ENCODE measurements around the gene RCAN1.
A peak's percentile ranks its signal among the peaks of the same experiment; 100 is the strongest.

Gene RCAN1

DNA sequence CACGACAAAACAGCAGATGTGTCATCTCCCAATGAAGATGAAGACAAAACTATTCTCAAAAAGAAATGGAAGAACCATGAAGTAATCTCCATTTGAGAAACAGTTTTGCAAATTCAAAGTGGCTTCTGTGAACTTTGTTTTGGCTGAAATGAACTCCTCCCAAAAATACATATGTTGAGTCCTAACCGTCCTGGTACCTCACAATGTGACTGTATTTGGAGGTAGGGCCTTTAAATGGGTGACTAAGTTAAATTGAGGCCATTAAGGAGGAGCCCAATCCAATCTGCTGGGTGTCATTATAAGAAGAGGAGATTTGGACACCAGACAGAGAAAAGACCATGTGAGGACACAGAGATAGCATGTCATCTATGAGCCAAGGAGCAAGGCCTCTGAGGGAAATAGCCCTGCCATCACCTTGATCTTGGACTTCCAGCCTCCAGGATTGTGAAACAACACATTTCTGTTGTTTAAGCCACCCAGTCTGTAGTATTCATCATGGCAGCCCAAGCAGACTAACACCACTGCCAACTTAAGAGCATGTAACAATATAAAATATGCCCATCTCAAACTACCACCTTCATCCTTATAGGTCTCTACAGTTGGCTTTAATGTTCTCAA, 64.6 kb downstream of the RCAN1 start:
- no peak for TF ChIP-seq Cebpa-rat (IDR thresholded peaks at IDR 0.05)
- Histone ChIP-seq H3K4me3 (no peak overlapping the region), H3K36me3 (peaks cover 0 to 12% (median 5%) of the 10 kb centered on the region in 11 experiments; a peak in 5 of 22 replicates), H3K9me3 (replicated peaks in 1 of 11) (peaks cover 12 to 31% (median 18%) of the 10 kb centered on the region in 11 experiments), H3K9ac (no peak overlapping the region), H3K27me3 (no peaks in the 10 kb centered on the region), H3K4me2 (no peak overlapping the region), H3K4me1 (peaks cover 24 to 38% (median 31%) of the 10 kb centered on the region in 10 experiments), H4K20me1 (no peaks in the 10 kb centered on the region), H3K27ac (no peak overlapping the region)

DNA sequence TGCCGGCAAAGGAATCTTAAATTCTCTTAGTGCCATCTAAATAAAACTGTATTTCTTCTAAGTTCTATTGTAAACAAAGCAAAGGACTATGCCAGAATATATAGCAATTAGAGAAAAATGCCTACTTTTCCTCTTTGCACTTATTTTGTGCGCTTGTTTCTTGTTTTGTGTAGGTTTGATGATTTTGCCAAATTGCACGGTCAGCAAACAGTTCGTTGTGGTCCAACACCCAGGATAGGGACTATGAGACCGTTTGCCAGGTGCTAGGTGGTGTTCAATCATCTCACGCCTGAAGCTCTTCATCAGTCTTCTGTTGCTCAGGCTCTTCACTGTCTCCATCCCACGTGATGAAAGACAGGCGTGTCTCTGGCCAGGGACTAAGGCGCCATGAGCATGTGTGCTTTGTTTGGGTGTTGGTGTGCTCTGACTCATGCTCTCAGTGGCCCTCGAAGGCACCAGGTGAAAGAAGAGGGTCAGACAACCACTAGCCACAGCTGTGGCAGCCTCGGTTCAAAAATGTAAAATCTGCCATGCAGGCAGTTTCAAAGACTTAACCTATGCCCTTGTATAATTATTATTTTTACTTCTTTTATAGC, 66.0 kb downstream of the RCAN1 start:
- Histone ChIP-seq H3K9ac (no peak overlapping the region), H4K20me1 (no peaks in the 10 kb centered on the region), H3K36me3 (peaks cover 0 to 12% (median 0%) of the 10 kb centered on the region in 11 experiments; a peak in 2 of 22 replicates), H3K9me3 (replicated peaks in 1 of 11) (peaks cover 0 to 24% (median 10%) of the 10 kb centered on the region in 11 experiments; a peak in 15 of 22 replicates), H3K4me2 (no peak overlapping the region), H3K27ac (no peak overlapping the region), H3K4me3 (no peak overlapping the region), H3K4me1 (peaks cover 38 to 52% (median 44%) of the 10 kb centered on the region in 10 experiments), H3K27me3 (no peaks in the 10 kb centered on the region)
- no peak for TF ChIP-seq Cebpa-rat (IDR thresholded peaks at IDR 0.05)

DNA sequence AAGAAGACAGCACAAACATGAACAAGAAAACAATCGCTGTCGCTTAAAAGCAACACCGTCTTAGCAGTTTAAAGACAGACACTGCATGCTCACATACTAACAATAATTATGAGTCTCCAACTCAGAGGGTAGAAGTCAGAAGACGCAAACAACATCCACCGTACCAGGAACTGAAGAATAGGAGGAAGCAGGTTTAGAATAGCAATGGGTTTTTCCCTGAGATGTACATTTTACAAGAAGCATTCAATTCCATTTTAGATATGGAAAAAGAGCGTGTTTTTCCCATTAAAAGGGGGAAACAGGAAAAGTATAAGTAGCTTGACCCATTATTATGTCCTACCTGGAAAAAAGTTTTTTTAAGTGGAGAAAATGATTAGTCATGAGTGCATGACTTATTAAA, 68.4 kb downstream of the RCAN1 start:
- Histone ChIP-seq H3K4me1 (peaks cover 25 to 48% (median 35%) of the 10 kb centered on the region in 10 experiments), H3K36me3 (peaks cover 0 to 12% (median 0%) of the 10 kb centered on the region in 11 experiments; a peak in 5 of 22 replicates), H3K4me2 (peak overlapping the region in 10 of 11 experiments; percentile 12 to 90 (median 82); a peak in 14 of 22 replicates), H3K4me3 (no peak overlapping the region), H4K20me1 (no peaks in the 10 kb centered on the region), H3K9me3 (replicated peaks in 1 of 11) (peaks cover 4 to 39% (median 19%) of the 10 kb centered on the region in 11 experiments; a peak in 21 of 22 replicates), H3K27ac (peak overlapping the region in 9 of 11 experiments; percentile 58 to 85 (median 80); a peak in 9 of 22 replicates), H3K27me3 (no peaks in the 10 kb centered on the region), H3K9ac (no peak overlapping the region)
- TF ChIP-seq Cebpa-rat (IDR thresholded peaks at IDR 0.05), result no peak

DNA sequence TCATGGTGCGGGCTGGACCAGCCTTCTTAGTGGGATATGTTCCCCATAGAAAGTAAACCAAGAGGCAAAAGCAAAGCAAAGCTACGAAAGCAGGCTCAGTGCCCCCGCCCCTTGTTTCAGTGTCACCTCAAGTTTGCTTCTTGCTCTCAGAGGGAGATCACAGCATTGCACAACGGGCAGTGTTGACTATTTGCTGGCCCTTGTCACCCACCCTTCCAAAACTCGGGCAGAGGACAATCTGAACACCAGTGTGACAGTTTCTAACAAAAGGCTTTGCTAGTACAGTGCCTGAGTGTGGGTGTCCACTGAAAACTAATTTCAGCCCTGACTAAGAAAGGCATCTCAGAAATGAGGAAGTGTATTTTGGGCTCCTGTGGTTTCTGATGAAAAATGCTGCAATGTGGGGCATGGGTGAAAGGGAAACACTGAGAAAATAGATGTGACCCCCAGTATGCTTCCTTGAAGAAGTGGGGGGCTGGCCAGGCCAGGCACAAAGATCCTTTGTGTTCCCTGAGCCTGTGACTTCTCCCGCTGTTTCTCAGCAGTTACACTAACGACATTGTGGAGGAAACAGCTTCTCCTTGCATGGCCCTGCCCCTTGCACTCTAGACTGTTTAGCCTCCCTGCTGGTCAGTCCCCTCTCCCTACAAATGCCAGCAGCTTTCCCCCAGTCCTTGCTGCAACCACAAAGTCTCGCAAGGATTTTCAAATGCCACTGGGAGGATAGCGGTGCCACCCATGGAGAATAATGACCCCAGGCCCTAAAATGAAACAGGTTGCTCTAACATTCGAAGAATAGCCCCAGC, 69.6 kb downstream of the RCAN1 start:
- Histone ChIP-seq H3K9ac (peak overlapping the region; percentile 52 to 73 (median 69); a peak in 21 of 22 replicates), H3K4me1 (peaks cover 25 to 48% (median 35%) of the 10 kb centered on the region in 10 experiments), H3K36me3 (peaks cover 0 to 9% (median 0%) of the 10 kb centered on the region in 11 experiments; a peak in 4 of 22 replicates), H3K4me3 (peak overlapping the region in 7 of 10 experiments; percentile 1 to 41 (median 23); a peak in 9 of 20 replicates), H3K27me3 (no peaks in the 10 kb centered on the region), H3K9me3 (replicated peaks in 1 of 11) (peaks cover 4 to 27% (median 17%) of the 10 kb centered on the region in 11 experiments; a peak in 21 of 22 replicates), H3K27ac (peak overlapping the region; percentile 61 to 85 (median 80); a peak in 21 of 22 replicates), H4K20me1 (no peaks in the 10 kb centered on the region), H3K4me2 (peak overlapping the region; percentile 78 to 91 (median 82))
- peak in 5 of 11 experiments; percentile 16 to 53 (median 35); a peak in 6 of 22 replicates for TF ChIP-seq Cebpa-rat (IDR thresholded peaks at IDR 0.05)

DNA sequence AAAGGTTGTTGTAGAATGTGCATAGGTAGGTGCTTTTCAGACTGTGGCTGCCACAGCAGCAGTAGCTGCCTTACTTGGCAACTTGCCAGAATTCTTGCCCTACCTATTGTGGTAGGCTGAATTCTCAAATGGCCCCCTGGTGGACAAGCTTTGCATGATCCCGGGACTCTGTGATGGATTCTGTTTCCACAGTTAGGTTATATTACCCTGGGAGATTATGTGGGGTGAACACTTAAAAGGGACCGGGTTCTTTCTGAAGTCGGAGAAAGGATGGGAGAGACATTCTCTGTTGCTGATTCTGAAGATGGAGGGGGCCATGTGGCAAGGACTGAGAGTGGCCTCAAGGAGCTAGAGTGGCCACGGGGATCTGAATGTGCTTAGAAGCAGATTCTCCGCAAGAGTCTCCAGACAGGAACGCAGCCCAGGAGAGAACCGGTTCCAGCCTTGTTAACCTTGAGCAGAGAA, 70.8 kb downstream of the RCAN1 start:
- H3K4me1 ChIP-seq, result peaks cover 25 to 48% (median 35%) of the 10 kb centered on the region in 10 experiments
- H3K27me3 ChIP-seq, result no peaks in the 10 kb centered on the region
- H3K36me3 ChIP-seq, result peaks cover 0 to 9% (median 0%) of the 10 kb centered on the region in 11 experiments; a peak in 4 of 22 replicates
- H4K20me1 ChIP-seq, result no peaks in the 10 kb centered on the region
- peak overlapping the region in 6 of 11 experiments; percentile 48 to 73 (median 69); a peak in 6 of 22 replicates for H3K9ac ChIP-seq
- H3K4me2 ChIP-seq, result peak overlapping the region; percentile 78 to 91 (median 82); a peak in 20 of 22 replicates
- TF ChIP-seq Cebpa-rat (IDR thresholded peaks at IDR 0.05), result no peak
- peak overlapping the region; percentile 61 to 85 (median 80); a peak in 19 of 22 replicates for H3K27ac ChIP-seq
- H3K9me3 ChIP-seq (replicated peaks in 1 of 11), result peaks cover 4 to 27% (median 16%) of the 10 kb centered on the region in 11 experiments; a peak in 21 of 22 replicates
- H3K4me3 ChIP-seq, result no peak overlapping the region; a peak in 1 of 20 replicates

DNA sequence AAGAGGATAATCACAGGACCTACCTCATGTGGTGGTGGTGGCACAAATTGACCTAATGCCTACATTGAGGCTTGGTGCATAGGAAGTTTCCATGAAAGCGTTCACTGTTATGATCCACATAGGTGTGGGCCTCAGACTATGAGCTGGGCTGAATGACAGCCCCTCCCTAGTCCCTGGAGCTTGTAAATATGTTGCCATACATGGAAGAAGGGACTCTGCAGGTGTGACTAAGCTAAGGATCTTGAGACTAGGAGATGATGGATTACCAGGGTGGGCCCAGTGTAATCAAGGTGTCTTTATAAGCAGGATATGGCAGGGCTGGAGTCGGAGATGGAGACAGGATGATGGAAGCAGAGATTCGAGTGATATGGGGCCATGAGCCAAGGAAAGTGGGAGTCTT, 71.9 kb downstream of the RCAN1 start:
- no peak for TF ChIP-seq Cebpa-rat (IDR thresholded peaks at IDR 0.05)
- Histone ChIP-seq H3K9me3 (replicated peaks in 1 of 11) (peaks cover 4 to 27% (median 16%) of the 10 kb centered on the region in 11 experiments; a peak in 21 of 22 replicates), H3K4me1 (peaks cover 25 to 48% (median 35%) of the 10 kb centered on the region in 10 experiments), H3K36me3 (peaks cover 0 to 9% (median 0%) of the 10 kb centered on the region in 11 experiments; a peak in 4 of 22 replicates), H3K27me3 (no peaks in the 10 kb centered on the region), H3K27ac (peak overlapping the region in 2 of 11 experiments; percentile 84 to 85; a peak in 1 of 22 replicates), H3K4me3 (no peak overlapping the region), H3K4me2 (peak overlapping the region in 3 of 11 experiments; percentile 83 to 90 (median 88); a peak in 3 of 22 replicates), H3K9ac (no peak overlapping the region), H4K20me1 (no peaks in the 10 kb centered on the region)

DNA sequence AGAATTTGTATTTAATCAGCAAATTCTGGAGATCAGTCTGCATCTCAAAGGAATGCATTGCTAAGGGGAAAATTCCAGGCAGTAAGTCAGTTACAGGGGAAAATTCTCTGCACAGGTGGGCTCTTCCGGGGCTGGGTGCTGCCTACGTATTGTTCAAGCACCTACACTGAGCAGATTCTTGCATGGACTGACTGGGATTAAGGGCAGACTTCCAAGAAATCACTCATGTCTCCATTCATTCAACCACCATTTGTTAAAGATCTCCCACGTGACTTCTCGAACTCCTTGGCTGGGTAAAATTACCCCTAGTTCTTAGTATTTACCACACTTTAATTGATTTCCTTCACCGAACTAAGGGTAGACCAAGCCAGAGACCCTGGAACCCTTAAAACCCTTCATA, 74.7 kb downstream of the RCAN1 start:
- Histone ChIP-seq H3K9ac (no peak overlapping the region), H3K27me3 (no peaks in the 10 kb centered on the region), H3K4me2 (no peak overlapping the region), H3K27ac (no peak overlapping the region), H4K20me1 (no peaks in the 10 kb centered on the region), H3K4me3 (no peak overlapping the region), H3K9me3 (replicated peaks in 1 of 11) (peaks cover 4 to 27% (median 16%) of the 10 kb centered on the region in 11 experiments; a peak in 21 of 22 replicates), H3K4me1 (peaks cover 16 to 38% (median 21%) of the 10 kb centered on the region in 10 experiments), H3K36me3 (peaks cover 0 to 9% (median 0%) of the 10 kb centered on the region in 11 experiments; a peak in 4 of 22 replicates)
- no peak for TF ChIP-seq Cebpa-rat (IDR thresholded peaks at IDR 0.05)

DNA sequence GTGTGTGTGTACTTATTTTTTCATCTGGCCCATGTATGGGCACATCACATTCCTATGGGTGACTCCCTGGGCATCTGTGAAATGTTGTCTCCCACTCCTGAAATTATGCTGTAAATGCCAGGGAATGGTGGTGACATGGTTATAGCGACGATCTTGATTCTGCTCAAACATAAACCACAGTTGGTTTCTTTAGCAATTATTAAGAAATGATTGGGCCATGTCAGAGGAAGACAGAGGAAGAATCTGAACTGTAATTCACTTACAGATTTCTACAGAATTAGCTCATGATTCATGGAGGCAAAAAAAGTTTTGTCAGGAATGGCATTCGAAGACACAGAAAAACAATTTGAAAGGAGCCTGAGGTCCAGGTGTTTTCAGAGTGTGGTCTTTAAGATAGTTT, 77.1 kb downstream of the RCAN1 start:
- H4K20me1 ChIP-seq, result no peaks in the 10 kb centered on the region
- H3K4me1 ChIP-seq, result peaks cover 13 to 26% (median 17%) of the 10 kb centered on the region in 10 experiments
- no peak overlapping the region for H3K4me2 ChIP-seq
- H3K9me3 ChIP-seq (replicated peaks in 1 of 11), result peaks cover 0 to 16% (median 10%) of the 10 kb centered on the region in 11 experiments; a peak in 17 of 22 replicates
- peaks cover 0 to 9% (median 0%) of the 10 kb centered on the region in 11 experiments; a peak in 4 of 22 replicates for H3K36me3 ChIP-seq
- no peak for TF ChIP-seq Cebpa-rat (IDR thresholded peaks at IDR 0.05)
- no peak overlapping the region for H3K27ac ChIP-seq
- H3K27me3 ChIP-seq, result no peaks in the 10 kb centered on the region
- no peak overlapping the region for H3K4me3 ChIP-seq
- H3K9ac ChIP-seq, result no peak overlapping the region

All from BLaER1 treated with 17β-estradiol and CSF1 and Interleukin-3, amounts not matched to agents 10 nM and 100 nM (cell line).